GM18526 (cell line): ENCODE measurements around the gene DEFB125.

Source experiments
- POLR2A ChIP-seq: IDR thresholded peaks from 3 replicates; pipeline ENCODE4 v1.6.1; 2011; ENCODE audit not compliant: insufficient read length; ENCODE audit errors: extremely low read depth

Gene DEFB125

DNA sequence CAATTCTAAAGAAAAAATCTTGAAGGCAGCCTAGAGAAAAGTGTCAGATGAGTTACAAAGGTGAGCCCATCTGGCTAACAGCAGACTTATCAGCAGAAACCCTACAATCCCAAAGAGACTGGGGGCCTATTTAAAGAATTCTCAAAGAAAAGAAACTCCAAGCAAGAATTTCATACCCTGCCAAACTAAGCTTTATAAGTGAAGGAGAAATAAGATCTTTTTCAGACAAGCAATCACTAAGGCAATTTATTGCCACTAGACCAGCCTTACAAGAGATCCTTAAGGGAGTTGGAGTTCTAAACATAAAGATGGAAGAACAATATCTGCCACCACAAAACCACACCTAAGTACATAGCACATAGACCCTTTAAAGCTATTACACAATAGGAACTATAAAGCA, 30.0 kb downstream of the DEFB125 start:
- no peak for TF ChIP-seq POLR2A

DNA sequence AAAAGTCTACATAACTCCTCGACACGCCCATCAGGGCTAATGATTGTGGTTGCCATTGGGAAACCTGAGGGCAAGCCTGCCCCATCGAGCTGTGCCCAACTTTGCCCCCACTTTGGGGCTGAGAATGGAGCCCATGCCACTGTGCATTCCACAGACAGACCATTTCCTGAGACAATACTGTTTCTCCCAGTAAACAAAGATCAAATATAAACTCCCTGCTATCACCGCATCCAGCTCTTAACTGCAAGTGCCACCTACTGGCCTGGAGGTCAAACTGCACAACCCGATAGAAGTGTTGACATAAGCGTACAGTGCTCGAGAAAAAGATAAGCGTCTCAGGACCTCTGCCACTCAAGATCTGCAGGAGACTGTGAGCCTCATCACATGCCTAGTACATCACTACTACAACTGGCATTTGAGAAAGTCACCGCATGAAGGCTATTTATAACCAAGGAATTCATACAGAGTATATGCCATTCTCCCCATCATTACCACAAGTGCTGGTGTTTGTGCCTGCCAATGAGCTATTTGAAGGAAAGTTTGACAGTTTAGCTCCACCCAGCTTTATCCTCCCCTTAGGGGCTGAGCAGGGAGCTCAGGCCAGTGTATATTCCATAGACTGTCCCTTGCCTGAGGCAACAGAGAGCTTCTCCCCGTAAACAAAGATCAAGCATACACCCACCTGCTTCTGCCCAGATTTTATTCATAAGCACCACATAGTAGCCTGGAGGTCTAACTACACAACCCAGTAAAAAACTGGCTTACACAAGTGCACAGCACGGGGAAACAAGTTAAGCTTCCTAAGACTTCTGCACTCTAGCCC, 50.4 kb downstream of the DEFB125 start:
- no peak for TF ChIP-seq POLR2A

- TF ChIP-seq POLR2A = no peak
Observed at GRCh38 chr20:142290-142689, 54.8 kb downstream of the DEFB125 start, which contains the start of gene DEFB126. Gene DEFB126 (plus strand): TSS chr20:142590. CDS start chr20:142629, 39 bp downstream.

- TF ChIP-seq POLR2A = no peak
Observed at GRCh38 chr20:145877-146276, 58.4 kb downstream of the DEFB125 start.
